Upper lobe of right lung (tissue), 1 donor: ENCODE measurements around the gene LACTBL1. TPM values are rescaled to one million over a fixed set of nuclear protein-coding genes. Genes with fewer than 3 reads are reported as not detected.
"Not testable (repeated sequence)": the region's sequence is repeated elsewhere in the genome, so short reads cannot be mapped to it uniquely, and the experiment has no call there.

Experiments
- ATAC-seq: fragments of 200-7000 bp; cut with Tn5 transposase; one replicate; pipeline ENCODE4 v1.9.1; 2020; ENCODE audit warnings: mild to moderate bottlenecking, moderate library complexity
- DNase-seq: peaks from one replicate; pipeline ENCODE4 v3.0.0-alpha.2; 2020
- H3K27ac ChIP-seq: fragments of 200-600 bp; one replicate; pipeline ENCODE4 v1.8.0; 2022
- H3K27me3 ChIP-seq: fragments of 200-600 bp; one replicate; pipeline ENCODE4 v1.8.0; 2022; ENCODE audit warnings: mild to moderate bottlenecking
- H3K36me3 ChIP-seq: fragments of 200-600 bp; one replicate; pipeline ENCODE4 v1.8.0; 2022
- H3K4me1 ChIP-seq: fragments of 200-600 bp; one replicate; pipeline ENCODE4 v1.8.0; 2022
- H3K4me3 ChIP-seq: fragments of 200-600 bp; one replicate; pipeline ENCODE4 v1.8.0; 2022; ENCODE audit warnings: mild to moderate bottlenecking
- H3K9me3 ChIP-seq: fragments of 200-600 bp; one replicate; pipeline ENCODE4 v1.8.0; 2022
- CTCF ChIP-seq: fragments of 200-600 bp; IDR thresholded peaks from one replicate; pipeline ENCODE4 v1.8.0; 2022; ENCODE audit warnings: antibody characterized with exemption
- intact Hi-C: fragments of 100-400 bp; cut with DNase I; formaldehyde crosslinking; loops from one replicate; pipeline ENCODE4 v1.11.0; 2022
- total RNA-seq: library from RNA; stranded (reverse); fragmentation: NEBNext Ultra II Directional; extraction: Animal tissue kit (Norgen Biotek cat#: 25700); gene quantifications from one replicate; pipeline ENCODE4 v1.2.1, GENCODE V29; 2021
- donor health status: DM: no; HTN: yes; CAD: no; lungs with severe emphysema.

LACTBL1 gene
- total RNA-seq, 1 donor from 2014 or later: not detected

GRCh38 chr1:23004112-23004511 lies 31.4 kb upstream of the LACTBL1 start:
- no peaks in the 10 kb centered on the region for H3K36me3 ChIP-seq
- DNase-seq: no peak
- ATAC-seq: no peak
- H3K4me1 ChIP-seq: no peaks in the 10 kb centered on the region
- no peak overlapping the region for H3K27ac ChIP-seq
- TF ChIP-seq CTCF: no peak
- no peaks in the 10 kb centered on the region for H3K9me3 ChIP-seq
- H3K27me3 ChIP-seq: no peaks in the 10 kb centered on the region
- intact Hi-C loops: no loop called here
- no peak overlapping the region for H3K4me3 ChIP-seq

- H3K9me3 ChIP-seq, H3K4me3 ChIP-seq, H3K27me3 ChIP-seq, ATAC-seq, intact Hi-C loops, H3K27ac ChIP-seq, H3K4me1 ChIP-seq, DNase-seq, H3K36me3 ChIP-seq: not testable (repeated sequence)
Measured at GRCh38 chr1:23002218-23002617, 29.6 kb upstream of the LACTBL1 start.

GRCh38 chr1:23000133-23000532 lies 27.5 kb upstream of the LACTBL1 start:
- DNase-seq, intact Hi-C loops, H3K9me3 ChIP-seq, ATAC-seq, H3K27ac ChIP-seq, H3K36me3 ChIP-seq, H3K4me3 ChIP-seq, H3K4me1 ChIP-seq, H3K27me3 ChIP-seq: not testable (repeated sequence)

- H3K36me3 ChIP-seq, H3K27me3 ChIP-seq, ATAC-seq, H3K4me1 ChIP-seq, DNase-seq, H3K4me3 ChIP-seq, intact Hi-C loops, H3K9me3 ChIP-seq, H3K27ac ChIP-seq: not testable (repeated sequence)
Measured at GRCh38 chr1:22997528-22997927, 24.9 kb upstream of the LACTBL1 start.

- intact Hi-C loops: no loop called here
- no peak overlapping the region for H3K27ac ChIP-seq
- no peak overlapping the region for H3K4me3 ChIP-seq
- no peaks in the 10 kb centered on the region for H3K9me3 ChIP-seq
- DNase-seq (no peak), ATAC-seq (no peak)
- H3K4me1 ChIP-seq: no peaks in the 10 kb centered on the region
- no peak for TF ChIP-seq CTCF
- H3K27me3 ChIP-seq: no peaks in the 10 kb centered on the region
- H3K36me3 ChIP-seq: no peaks in the 10 kb centered on the region
Measured at GRCh38 chr1:22995774-22996173, 23.1 kb upstream of the LACTBL1 start.

- intact Hi-C loops, H3K36me3 ChIP-seq, H3K27me3 ChIP-seq, DNase-seq, ATAC-seq, H3K4me1 ChIP-seq, H3K27ac ChIP-seq, H3K4me3 ChIP-seq, H3K9me3 ChIP-seq: not testable (repeated sequence)
Measured at GRCh38 chr1:22993220-22993795, 20.6 kb upstream of the LACTBL1 start.

GRCh38 chr1:22992384-22992783 lies 19.7 kb upstream of the LACTBL1 start:
- DNase-seq, H3K27ac ChIP-seq, ATAC-seq: not testable (repeated sequence)

GRCh38 chr1:22983944-22984343 lies 11.3 kb upstream of the LACTBL1 start:
- Histone ChIP-seq H3K27ac (no peak overlapping the region), H3K36me3 (no peaks in the 10 kb centered on the region), H3K4me1 (no peaks in the 10 kb centered on the region), H3K27me3 (no peaks in the 10 kb centered on the region), H3K4me3 (no peak overlapping the region), H3K9me3 (no peaks in the 10 kb centered on the region)
- intact Hi-C loops: no loop called here
- no peak for ATAC-seq
- DNase-seq: no peak
- no peak for TF ChIP-seq CTCF

More at GRCh38 chr1:22992384-22992783, 19.7 kb upstream of the LACTBL1 start:
- H3K4me1 ChIP-seq, H3K9me3 ChIP-seq, H3K4me3 ChIP-seq, H3K27me3 ChIP-seq, intact Hi-C loops, H3K36me3 ChIP-seq: not testable (repeated sequence)

- H3K9me3 ChIP-seq, ATAC-seq, H3K4me3 ChIP-seq, H3K27ac ChIP-seq, H3K27me3 ChIP-seq, H3K36me3 ChIP-seq, DNase-seq, H3K4me1 ChIP-seq, intact Hi-C loops: not testable (repeated sequence)
Measured at GRCh38 chr1:22980471-22980790, 7.8 kb upstream of the LACTBL1 start.
